NCI-H2029 (cell line): ENCODE results near the gene TOR2A.
"Not testable (repeated sequence)": the region's sequence is repeated elsewhere in the genome, so short reads cannot be mapped to it uniquely, and the experiment has no call there.

ENCODE experiments used
- DNase-seq: peaks from one replicate; lab custom pipeline; 2025; lab: John Stamatoyannopoulos, UW

TOR2A gene

DNA sequence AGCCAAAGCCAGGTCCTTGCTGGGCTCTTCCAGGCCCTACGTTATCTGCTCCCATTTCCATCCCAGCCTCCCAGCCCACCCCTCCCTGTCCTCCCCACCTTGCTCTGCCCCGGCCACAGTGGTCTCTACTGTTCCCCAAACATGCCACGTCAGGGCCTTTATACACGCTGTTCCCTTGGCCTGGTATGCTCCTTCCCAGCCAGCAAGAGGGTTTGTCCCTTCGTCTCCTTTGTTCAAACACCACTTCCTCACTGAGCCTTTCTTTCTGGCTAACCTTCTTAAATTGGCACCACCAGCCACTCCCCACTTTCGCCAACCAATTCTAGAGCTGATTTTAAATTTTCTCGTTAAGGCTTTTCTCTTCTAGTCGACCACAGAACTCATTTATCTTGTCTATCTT lies 33.6 kb upstream of the TOR2A start:
- no peak for DNase-seq

- DNase-seq: no peak
Observed at GRCh38 chr9:127767909-127768331, 32.8 kb upstream of the TOR2A start.

DNA sequence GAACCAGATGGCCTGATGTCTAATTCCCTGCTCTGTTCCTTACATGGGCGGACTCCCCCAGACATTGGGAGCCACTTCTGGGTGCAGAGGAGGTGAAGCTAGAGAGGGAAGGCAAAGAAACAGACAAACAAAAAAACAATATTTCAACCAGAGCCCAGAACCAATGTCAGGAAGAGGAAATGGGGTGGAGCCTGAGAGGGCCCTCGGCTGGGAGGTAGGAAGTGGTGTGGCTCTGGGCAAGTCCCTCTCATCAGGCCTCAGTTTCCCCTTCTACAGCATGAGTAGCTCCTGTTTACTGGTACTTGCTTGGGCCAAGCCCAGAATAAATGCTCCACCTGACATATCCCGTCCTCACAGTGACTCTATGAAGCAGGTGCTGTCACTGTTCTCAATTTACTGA lies 32.3 kb upstream of the TOR2A start:
- DNase-seq: no peak

GRCh38 chr9:127765418-127765817 lies 30.3 kb upstream of the TOR2A start:
- no peak for DNase-seq

DNA sequence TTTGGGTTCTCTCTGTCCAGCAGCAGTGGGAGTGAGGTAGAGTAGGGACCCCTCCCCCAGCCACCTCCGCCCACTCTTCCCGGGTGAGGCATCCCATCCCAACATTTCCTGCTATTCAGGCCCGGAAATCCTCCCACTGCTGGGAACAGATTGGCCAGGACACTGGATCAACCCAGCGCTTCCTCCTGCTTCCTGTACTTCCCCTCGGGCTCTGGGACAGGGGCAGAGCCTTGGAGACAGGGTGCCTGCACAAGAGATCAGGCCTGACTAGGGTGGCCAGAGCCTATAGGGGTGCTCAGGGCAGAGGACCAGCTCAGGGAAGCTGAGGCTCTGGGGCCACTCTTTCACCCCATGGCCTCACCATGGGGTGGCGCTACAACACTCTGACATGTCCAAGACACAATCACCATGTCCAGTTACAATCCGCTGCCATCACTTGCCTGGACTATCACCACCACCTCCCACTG lies 28.9 kb upstream of the TOR2A start:
- DNase-seq: no peak

DNA sequence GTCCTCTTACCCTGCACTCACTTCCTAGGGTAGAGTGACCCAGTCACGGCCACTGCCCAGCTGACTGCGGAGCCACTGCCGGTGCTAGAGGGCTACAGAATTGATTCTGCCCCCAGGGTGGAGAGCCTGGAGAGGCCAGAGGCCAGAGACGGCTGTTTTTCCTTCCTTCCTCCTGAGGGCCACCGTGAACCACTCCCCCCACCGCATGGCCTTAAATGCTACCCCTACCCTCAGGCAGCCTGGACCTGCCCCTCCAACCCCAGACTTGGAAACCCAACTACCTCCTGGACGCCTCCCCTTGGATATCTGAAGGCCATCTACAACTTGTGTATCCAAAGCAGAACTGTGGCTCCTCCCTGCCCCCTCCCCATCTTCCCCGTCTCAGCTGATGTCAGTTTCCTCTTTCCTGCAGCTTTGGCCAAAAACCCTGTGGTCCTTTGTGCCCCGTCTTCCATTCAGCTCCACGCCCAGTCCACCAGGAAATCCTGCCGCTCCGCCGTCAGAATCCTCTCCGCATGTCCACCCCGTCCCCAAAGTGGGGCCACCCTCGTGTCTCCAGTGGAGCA lies 27.1 kb upstream of the TOR2A start:
- DNase-seq: no peak

DNA sequence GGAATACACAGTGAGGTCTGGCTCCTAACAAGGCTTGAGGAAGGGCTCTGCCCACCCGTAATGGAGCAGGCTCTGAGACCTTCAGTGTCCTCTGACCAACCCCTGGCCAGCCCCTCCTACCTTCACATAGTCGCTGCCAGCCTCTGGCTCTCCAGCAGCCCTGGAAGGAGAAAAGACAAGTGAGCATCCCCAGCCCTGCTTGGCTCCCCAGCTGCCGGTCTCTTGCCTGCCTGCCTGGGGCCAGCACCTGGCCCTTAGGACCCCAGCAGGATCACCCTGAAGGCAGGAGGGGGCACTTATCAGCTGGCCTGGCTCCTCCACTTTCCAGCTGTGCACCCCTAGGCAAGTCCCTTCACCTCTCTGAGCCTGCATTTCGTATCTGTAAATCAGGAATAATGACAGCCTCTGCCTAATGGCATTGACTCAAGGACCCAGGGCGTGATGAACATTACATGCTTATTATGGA lies 26.4 kb upstream of the TOR2A start:
- no peak for DNase-seq

GRCh38 chr9:127761061-127761460 lies 26.0 kb upstream of the TOR2A start:
- DNase-seq: no peak

- DNase-seq: no peak
Observed at GRCh38 chr9:127758843-127759242, 23.7 kb upstream of the TOR2A start.

DNA sequence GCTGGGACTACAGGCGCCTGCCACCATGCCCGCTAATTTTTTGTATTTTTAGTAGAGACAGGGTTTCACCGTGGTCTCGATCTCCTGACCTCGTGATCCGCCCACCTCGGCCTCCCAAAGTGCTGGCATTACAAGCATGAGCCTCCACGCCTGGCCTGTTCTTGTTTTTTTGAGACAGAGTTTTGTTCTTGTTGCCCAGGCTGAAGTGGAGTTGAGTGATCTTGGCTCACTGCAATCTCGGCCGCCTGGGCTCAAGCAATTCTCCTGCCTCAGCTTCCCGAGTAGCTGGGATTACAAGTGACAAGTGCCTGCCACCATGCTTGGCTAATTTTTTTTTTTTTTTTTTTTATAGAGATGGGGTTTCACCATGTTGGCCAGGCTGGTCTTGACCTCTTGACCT lies 21.7 kb upstream of the TOR2A start:
- not testable (repeated sequence) for DNase-seq

DNA sequence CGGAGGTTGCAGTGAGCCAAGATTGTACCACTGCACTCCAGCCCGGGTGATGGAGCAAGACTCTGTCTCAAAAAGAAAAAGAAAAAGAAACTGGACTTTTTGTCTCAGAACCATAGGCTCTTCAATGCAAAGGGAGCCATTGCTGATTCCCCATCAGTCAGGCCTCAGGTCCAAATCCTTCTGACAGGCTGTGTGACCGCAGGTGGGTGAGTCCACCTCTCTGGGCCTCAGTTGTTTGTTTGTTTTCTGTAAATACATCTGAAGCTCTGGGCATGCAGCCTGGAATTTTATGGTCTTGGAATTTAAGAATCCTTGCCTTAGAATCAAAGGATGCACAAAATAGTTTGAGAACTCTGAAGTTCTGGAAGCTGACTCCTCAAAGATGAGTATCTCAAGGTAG lies 21.1 kb upstream of the TOR2A start:
- no peak for DNase-seq

- DNase-seq: no peak
Observed at GRCh38 chr9:127755061-127756060, 20.3 kb upstream of the TOR2A start.

- no peak for DNase-seq
Observed at GRCh38 chr9:127754099-127755060, 19.3 kb upstream of the TOR2A start.

- DNase-seq: no peak
Observed at GRCh38 chr9:127753622-127754021, 18.5 kb upstream of the TOR2A start.

DNA sequence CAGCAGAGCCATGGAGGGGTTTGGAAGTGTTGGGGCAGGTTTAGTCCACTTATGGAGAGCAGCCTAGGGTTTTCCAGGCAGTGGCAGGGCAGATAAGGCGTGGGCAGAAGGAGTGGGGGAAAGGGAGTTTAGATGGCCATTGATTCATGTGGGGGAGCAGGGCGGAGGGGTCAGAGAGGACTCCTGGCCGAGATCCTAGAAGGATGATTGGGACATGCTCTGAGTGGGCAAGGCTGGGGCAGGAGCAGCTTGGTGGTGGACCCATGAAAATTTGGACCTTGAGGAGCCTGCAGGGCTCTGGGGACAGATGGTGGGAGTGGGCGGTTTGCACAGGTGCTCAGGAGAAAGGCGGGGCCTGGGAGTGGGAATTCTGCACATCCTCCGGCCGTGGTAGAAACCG lies 18.1 kb upstream of the TOR2A start:
- DNase-seq: no peak

- no peak for DNase-seq
Observed at GRCh38 chr9:127751269-127752054, 16.4 kb upstream of the TOR2A start.

GRCh38 chr9:127749090-127749787 lies 14.1 kb upstream of the TOR2A start:
- no peak for DNase-seq

GRCh38 chr9:127746959-127747569 lies 12.0 kb upstream of the TOR2A start:
- DNase-seq: no peak

GRCh38 chr9:127744398-127745110 lies 9.5 kb upstream of the TOR2A start:
- DNase-seq: no peak
